CD4-positive, alpha-beta T cell treated with Interleukin-4 for 1 hour (primary cell): ENCODE measurements around the gene SLC17A8.
"Not testable (repeated sequence)": the region's sequence is repeated elsewhere in the genome, so short reads cannot be mapped to it uniquely, and the experiment has no call there.

ENCODE experiments used
- DNase-seq, 2 donors: peaks; one replicate each; pipeline ENCODE4 v3.0.0-alpha.2; 2020 to 2022

Gene SLC17A8

DNA sequence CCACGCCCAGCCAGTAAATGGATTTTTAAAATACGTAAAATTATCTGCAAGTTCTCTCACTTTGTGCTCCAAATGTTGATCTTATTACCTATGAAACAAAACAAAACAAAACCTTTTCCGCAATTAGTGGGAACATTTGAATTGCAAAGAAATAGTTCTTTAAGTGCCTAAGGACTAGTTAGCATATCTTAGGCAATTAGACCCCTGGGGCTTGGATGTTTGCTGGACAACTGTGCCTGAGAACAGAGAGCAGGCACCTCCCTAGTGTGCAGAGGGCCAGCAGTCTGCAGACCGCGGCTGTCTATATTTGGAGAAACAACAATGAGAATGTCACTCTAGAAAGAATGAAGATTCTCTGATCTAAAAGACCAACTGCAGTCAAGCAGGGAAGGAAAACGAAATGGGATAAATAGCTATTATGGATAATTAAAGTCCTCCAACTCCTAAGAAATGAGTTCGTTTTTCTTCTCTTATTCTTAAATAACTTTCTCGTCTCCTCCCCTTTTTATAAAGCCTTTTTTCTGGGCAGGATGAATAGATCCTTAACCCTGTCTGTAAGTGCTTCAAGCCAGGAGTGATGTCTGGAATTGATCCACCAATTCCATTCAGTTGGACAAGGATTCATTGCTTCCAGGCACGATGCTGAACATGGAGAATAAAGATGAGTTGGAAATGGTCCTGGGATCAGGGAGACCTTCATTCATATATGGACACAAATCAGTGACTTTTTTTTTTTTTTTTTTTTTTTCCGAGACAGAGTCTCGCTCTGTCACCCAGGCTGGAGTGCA, 16.2 kb downstream of the SLC17A8 start:
- DNase-seq: no peak

DNA sequence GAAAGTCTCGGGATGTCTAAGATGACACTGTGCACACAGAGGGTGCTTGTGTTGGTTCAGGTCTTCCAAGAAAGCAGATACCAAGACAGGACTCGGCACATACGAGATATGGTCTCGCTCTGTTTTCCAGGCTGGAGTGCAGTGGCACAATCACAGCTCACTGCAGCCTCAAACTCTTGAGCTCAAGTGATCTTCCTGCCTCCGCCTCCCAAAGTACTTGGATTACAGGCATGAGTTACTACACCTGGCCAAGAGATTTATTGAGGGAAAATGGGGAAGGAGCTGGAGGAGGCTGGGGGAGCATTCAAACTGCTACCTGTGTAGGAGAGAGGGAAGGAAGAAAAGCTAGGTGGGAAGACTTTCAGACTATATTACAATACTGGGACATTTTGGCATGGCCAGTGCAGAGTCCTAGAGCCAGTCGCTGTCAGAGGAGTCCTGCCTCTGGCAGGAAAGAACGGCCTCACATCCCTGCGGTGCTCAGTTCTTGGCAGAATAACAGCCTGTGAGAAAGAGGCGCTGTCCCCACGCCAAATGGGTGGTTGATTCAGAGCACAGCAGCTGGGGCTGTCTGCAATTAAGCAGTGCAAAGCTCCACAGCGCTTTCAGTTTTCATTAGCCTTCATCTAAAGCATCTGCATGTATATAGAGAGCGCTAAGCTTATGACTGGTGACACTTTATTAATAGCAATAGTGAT, 18.3 kb downstream of the SLC17A8 start:
- DNase-seq: no peak

DNA sequence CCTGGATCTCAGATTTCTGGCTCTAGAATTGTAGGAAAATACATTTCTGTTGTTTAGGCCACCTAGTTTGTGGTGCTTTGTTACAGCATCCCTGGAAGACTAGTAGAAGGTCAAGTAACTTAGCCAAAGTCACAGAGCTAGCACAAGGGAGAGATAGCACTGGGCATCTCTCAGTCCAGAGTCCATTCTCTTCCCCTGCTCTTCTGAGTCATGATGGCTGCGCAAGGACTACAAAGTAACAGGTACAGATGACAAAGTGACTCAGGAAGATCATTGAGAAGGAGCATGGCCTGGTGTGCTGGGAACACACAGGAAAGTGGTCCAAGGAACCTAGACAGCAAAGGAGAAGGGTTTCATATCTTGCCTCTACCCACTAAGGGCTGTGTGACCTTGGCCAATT, 19.3 kb downstream of the SLC17A8 start:
- no peak for DNase-seq

DNA sequence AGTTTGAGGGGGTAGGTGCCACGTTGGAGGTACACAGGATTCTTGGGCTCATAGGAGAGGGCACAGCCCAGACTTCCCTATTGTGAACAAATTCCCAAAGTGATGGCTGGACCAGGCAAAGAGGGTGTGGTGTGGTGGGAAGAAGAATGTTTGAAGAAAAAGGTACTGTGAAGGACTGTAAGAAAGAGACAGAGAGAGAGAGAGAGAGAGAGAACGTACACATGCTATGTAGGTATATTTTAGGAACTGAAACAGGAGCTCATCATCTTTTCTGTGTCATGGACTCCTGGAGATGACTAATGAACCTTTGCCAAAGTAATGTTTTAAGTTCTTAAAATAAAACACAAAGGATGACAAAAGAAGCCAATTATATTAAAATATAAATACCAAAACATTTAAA, 24.5 kb downstream of the SLC17A8 start:
- no peak for DNase-seq

DNA sequence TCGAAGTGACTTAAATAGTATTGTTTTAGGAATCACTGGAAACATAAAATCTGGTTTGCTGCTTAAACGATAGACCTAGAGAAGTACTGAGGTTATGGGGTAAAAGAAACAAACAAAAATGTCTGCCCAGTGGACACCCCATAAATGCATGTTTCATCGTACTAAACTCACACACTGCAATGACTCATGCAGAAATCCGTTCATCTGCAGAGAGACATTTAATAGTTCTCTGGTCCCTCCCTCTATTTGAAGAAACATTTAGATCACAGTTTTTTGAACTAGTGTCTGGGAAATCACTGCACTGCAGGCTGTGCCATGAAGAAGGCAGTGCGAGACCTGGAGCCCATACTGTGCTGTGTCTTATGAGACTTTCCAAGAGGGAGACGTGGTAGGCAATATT, 25.5 kb downstream of the SLC17A8 start:
- DNase-seq: no peak

DNA sequence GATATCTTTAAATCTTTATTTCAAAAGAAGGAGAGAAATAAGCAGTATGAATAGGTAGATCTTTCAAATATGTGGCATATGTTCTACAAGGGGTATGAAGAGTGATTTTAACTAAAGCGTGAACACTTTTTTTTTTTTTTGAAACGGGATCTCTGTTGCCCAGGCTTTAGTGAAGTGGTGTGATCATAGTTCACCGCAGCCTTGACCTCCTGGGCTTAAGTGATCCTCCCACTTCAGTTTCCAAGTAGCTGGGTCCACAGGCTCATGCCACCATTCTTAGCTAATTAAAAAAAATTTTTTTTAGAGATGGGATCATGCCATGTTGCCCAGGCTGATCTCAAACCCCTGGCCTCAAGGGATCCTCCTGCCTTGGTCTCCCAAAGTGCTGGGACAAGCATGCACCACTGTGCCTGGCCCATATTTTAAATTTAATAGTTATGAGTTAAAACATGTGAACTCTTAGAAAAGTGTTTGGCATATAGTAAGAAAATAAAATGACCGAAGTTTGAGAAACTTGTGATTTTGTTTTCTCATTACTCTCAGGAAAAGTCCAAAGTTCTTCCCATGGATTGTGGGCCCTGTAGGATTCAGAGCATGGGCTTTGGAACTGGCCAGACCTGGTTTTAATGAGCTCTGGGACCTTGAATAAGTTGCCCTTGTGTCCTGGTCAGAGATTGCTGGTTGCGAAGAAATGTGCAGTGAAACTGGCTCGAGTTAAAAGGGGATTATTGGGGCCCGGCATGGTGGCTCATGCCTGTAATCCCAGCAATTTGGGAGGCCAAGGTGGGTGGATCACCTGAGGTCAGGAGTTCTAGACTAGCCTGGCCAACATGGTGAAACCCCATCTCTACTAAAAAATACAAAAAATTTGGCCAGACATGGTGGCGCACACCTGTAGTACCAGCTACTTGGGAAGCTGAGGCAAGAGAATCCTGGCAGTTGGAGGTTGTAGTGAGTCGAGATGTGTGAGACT, 27.0 kb downstream of the SLC17A8 start:
- DNase-seq: no peak

DNA sequence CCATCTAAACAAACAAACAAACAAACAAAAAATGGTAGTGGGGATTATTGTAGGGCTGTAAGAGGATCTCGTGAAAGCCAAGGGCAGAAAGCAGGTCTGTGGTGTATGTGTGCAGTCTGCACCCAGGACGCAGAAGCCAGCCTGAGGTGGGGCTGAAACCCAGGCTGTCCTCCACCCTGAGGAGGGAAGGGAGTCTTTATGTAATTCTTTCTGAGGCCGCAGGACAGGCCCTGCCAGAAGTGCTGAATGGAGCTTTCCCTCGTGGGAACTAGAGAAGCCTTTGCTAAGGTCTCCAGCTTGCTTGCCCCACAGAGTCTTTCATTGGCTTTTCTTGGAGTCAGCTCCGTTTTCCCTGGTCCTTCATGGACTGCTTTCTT, 27.7 kb downstream of the SLC17A8 start:
- DNase-seq: no peak

DNA sequence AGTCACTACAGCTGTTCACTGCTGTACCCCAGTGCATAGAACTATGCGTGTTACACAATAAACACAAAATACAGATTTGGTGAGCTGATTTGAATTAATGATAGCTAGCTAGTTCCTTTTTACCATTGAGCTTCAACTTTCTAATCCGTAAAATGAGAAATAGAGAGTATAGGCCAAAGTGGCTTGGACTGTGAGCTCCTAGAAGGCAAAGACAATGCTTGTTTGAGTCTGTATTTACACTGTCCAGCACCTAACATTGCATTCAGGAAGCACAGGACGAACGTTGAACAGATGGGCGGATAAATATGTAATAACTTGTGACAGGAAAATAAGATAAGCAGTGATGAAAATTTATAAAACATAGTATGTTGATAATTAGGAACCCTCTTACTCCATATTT, 31.5 kb downstream of the SLC17A8 start:
- DNase-seq: no peak

DNA sequence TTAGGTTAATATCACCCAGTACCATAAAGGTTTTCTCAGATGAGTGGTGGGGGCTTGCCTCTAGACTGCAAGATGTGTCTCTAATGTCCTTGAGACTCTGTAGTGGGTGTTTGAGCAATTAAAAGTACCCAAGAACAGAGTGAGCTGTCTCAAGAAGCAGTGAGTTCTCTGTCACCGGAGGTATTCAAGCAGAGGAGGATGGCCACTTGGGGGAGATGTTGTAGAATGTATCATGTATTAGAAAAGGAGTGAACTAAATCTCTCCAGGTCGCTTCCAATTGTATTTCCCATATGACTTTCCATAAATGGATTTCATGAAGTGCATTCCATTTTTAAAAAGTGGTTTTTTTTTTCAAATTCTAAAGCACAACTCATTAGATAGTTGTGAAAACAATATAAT, 35.0 kb downstream of the SLC17A8 start:
- DNase-seq: no peak

DNA sequence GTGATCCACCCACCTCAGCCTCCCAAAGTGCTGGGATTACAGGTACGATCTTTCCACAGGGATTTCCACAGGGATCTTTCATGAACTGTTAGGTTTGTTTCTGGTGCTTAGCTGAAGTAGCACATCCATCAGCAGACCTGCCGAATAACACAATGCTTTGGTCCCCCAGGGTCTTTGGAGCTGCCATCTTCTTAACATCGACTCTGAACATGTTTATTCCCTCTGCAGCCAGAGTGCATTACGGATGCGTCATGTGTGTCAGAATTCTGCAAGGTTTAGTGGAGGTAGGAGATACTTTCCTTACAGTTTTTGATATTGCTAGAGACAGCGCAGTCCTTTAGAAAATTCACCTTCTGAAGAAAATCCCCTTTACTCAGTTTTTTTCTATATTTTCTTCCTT, 36.3 kb downstream of the SLC17A8 start:
- no peak for DNase-seq

DNA sequence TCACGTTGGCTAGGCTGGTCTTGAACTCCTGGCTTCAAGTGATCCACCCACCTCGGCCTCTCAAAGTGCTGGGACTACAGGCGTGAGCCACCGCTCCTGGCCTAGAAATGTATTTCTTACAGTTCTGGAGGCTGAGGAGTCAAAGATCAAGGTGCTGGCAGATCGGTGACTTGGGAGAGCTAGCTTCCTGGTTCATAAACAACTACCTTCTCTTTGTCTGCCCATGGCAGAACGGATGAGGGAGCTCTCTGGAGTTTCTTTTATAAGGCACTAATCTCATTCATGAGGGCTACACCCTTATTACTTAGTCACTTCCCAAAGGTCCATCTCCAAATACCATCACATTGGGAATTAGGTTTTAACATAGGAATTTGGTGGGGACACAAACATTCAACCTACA, 38.9 kb downstream of the SLC17A8 start:
- DNase-seq: no peak

DNA sequence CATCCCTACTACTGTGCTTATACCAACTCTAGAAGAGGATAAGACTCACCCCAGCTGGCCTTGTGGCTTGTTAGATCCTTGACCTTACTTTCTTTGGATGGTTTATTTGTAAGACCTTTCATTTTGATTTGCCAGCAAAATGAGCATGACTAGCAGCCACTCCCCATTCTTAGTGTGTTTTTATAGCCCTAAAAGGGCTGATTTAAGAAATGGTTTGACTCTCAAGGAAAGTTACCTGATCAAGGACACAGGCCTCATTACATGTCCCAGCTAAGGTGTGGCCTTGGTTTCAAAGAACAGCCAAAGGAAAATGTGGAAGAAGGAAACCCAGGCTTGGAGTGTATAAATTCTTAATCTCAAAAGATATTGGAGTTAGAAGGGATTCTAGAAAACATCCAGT, 41.4 kb downstream of the SLC17A8 start:
- no peak for DNase-seq

DNA sequence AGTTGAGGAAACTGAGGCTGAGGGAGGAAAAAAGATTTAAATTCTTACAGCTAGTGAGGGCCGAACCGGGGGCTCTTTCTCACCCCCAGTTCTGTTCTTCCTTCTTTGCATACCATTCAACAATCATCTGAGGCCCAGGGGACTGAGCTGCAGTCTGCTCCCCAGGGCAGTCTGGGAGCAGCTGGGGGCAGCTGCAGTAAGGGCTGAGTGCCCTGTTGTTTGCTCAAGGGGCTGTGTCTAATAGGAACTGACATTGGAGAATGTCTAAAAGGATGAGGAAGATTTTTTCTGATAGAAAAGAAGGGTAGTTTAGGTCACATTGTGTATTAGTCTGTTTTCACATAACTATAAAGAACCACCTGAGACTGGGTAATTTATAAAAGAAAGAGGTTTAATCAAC, 42.2 kb downstream of the SLC17A8 start:
- no peak for DNase-seq

DNA sequence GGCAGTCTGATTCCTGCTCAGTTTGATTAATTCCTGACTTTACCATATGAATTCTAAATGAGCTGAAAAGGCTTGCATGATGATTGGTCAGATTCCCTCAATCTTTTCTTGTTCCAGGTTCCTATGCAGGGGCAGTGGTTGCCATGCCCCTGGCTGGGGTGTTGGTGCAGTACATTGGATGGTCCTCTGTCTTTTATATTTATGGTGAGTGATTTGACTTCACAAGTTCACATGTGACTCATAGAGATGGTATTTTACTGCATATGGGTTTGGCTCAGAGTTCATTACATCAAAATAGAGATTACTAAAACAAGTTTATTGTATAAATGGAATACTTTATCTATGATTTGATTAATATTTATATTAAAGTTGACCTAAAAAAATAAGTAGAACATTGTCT, 44.8 kb downstream of the SLC17A8 start:
- no peak for DNase-seq

DNA sequence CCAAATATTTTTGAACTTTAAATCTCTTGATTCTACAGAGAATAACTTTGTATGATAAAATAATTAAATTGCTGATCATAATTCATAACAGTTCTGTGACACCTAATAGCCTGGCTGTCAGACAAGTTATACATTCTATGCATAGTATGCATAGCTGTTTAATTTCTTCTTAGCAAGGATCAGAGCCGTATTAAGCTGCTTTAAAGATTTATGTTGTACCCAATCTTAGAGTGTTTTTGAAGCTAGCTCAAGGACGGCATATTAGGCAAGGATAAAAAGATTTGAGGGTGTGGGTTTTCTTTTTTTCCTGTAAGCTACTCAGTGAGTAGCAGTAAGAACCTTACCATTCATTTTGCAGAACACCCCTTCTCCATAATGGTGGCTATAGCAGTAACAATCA, 45.9 kb downstream of the SLC17A8 start:
- DNase-seq: no peak

DNA sequence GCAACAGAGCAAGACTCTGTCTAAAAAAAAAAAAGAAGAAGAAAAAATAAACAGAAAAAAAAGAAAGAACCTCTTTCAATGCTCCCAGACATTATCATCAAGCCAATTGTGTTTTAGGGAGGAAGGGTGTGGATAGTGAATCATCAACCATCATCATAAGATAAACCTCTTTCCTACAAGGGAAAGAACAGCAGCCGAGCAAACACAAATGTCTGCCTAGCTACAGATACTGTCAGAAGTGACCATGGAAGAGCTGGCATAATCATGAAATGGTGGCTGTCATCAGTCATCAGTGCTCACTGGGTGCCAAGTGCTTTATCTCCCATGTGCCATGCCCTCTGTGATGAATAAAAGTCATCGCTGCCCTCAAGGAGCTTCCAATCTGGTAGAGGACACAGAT, 46.6 kb downstream of the SLC17A8 start:
- no peak for DNase-seq

DNA sequence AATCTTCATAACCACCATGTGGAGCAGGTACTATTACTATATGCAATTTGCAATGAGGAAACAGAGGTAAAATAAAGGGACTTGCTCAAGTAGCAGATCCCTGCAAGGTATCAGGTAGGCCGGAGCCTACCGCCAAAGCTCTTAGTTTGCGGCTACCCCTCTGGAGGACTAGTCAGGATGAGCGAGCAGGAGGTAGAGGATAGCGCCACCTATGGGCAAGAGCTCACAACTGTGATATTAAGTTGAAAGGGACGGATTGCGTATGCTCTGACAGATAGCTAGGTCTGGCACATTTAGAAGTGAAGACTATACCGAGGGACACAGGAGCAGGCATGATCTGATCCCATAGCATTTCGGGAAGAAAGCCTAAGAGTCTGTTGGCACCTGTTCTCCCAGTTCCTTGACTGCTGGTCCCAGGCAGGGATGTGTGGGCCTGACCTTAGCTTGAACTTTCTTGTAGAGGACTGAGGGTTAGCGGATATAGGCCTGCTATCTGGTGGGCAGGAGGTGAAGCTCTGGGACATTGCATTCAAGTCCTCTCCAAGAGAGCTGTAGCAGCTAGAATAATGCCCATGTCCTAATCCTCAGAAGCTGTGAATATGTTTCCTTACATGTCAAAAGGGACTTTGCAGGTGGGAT, 48.0 kb downstream of the SLC17A8 start:
- DNase-seq: peak in 1 of 2 donors; percentile 7

DNA sequence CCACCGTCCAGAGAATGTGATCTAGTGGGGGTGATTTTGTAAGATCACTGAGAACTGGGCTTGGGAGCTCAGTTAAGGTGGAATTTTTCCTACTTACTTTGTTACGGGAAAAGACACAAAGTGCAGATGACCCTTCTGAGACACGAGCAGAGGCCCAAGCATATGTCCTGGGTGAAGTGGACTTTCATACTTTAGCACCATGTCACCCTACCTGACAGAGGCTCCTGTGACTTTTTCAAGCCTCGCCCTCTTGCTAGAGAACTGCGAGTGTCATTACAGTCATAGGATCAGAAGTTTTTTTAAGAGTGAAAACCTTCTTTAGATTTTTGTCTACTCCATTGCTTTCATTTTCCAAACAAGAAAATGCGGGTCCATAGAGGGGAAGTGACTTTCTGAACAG, 56.1 kb downstream of the SLC17A8 start:
- DNase-seq: no peak

DNA sequence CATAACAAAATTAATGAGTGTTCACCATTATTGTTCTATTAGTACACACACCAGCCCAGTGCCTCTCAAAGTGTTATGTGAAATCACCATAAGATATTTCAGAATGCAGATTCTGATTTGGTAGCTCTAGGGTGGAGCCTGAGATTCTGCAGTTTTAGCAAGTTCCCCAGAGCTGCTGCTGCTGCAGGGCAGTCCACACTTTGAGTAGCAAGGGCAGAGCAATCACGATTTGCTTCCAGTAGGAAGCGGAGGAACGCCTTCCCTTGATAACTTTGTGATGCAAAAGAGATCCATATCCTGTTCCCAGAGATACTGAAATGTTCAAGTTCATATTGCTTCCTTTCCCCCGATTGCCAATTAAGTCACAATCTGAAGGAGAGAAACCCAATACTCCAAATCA, 57.9 kb downstream of the SLC17A8 start:
- DNase-seq: no peak

DNA sequence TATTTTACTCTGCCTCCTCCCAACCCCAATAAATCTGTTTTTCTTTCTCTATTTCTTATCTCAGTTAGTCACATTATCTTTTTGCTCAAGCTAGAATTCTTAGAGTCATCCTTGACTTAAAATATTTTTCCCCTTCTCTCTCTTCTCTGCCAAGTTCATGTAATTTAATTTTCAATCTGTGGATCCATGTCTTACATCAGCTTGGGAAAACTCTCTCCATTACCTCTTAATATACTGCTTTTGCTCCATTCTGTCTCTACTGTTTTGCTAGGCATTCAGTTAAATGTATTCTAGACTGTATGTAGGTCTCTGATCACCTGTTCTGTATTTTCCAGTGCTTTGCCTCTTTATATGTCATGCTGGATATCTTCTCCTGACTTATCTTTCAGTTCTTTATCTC, 65.8 kb downstream of the SLC17A8 start:
- no peak for DNase-seq

DNA sequence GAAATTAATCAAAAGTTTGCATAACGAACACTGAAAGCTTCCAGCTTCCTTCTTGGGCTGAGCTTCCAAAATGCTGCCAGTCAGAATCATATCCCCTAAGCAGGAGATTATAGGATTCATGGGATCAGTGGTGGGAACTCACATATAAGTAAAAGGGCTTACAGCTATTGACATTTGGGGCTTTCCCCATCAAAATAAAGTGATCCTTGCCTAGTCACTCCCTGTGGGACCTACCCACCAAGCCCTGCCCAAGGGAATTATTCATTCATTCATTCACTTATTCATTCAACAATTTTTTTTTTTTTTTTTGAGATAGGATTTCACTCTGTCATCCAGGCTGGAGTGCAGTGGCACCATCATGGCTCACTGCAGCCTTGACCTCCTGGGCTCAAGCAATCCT, 69.3 kb downstream of the SLC17A8 start:
- no peak for DNase-seq

DNA sequence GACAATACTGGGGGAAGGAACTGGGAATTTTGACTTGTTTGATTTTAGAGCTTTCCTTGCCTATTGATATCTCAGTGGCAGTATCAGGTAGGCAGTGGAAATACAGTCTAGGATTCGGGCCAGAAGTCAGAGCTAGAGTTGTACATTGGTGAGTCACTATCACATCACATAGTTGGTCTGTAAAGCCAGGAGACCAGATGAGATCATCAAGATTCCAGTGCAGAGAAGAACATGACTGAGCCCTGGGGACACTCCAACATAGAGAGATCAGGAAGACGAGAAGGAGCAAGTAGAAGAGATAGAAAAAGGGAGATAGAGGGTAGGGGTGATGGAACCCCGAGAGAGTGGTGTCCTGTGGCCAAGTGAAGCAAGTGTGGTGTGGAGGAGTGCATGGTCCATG, 70.2 kb downstream of the SLC17A8 start:
- DNase-seq: no peak

DNA sequence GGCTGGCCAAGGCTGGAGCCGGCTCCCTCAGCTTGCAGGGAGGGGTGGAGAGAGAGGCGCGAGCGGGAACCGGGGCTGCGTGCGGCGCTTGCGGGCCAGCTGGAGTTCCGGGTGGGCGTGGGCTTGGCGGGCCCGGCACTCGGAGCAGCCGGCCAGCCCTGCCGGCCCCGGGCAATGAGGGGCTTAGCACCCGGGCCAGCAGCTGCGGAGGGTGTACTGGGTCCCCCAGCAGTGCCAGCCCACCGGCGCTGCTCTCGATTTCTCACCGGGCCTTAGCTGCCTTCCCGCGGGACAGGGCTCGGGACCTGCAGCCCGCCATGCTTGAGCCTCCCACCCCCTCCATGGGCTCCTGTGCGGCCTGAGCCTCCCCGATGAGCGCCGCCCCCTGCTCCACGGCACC, 73.4 kb downstream of the SLC17A8 start:
- DNase-seq: not testable (repeated sequence)
